Measurements from ENCODE around the gene PYGB.

Gene PYGB

DNA sequence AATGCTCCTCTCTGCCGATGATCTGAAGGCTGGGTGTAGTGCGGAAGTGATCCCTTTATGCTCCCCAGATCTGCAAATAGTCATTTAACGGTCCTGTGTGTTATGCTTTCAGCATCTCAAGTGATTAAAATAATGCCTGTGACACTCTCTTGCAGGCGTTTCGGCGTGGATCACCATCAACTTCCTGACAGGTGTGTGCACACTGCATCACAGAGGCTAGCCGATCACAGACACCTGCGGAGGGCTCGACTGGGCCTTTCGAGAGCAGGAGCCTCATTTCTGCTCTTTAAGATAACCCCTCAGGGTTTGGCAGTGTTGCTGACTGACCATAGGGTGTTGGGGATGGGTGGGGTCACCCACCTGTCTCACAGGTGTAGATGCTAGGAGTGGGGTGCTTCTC, 32.4 kb upstream of the PYGB start:
- no peak for DNase-seq (ENCODE audit: low read depth)
- H3K4me3 ChIP-seq (ENCODE audit: control insufficient read depth, low read depth, low read length) = no peak overlapping the region
- TF ChIP-seq, protein P1, sequence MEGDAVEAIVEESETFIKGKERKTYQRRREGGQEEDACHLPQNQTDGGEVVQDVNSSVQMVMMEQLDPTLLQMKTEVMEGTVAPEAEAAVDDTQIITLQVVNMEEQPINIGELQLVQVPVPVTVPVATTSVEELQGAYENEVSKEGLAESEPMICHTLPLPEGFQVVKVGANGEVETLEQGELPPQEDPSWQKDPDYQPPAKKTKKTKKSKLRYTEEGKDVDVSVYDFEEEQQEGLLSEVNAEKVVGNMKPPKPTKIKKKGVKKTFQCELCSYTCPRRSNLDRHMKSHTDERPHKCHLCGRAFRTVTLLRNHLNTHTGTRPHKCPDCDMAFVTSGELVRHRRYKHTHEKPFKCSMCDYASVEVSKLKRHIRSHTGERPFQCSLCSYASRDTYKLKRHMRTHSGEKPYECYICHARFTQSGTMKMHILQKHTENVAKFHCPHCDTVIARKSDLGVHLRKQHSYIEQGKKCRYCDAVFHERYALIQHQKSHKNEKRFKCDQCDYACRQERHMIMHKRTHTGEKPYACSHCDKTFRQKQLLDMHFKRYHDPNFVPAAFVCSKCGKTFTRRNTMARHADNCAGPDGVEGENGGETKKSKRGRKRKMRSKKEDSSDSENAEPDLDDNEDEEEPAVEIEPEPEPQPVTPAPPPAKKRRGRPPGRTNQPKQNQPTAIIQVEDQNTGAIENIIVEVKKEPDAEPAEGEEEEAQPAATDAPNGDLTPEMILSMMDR (conservative IDR thresholded peaks at IDR 0.05; ENCODE audit: control insufficient read depth, insufficient read depth, low read depth, low read length) = no peak

DNA sequence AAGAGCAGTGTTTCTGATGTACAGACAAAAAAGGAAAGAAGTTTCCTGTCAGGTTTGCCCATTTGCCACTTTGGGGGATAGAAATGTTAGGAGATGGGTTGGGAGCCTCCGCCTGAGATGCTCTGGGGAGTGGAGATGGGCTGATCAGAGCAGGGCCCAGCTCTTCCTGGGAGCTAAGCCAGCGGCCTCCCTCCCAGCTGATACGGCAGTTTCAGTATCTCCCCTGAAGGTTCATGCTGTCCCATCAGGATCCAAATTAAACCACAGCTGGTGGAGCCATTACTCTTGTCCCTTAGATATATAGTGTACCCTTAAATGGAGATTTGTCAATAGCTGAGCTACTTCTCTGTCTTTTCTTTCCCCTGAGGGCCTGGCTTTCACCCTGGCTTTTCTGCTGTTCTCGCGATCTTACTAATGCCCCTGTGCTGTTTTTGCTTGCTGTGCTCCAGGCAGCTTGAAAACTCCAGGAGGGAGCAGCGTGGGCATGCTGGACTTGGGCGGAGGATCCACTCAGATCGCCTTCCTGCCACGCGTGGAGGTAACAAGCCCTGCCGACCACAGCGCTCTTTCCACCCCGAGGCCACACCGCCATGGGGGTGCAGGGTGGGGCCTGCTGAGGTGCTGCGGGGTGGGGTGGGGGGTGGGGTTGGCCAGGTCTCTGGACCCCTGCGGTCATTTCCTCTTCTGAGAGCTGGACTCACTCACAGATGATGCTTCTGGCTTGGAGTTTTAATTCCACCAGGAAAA, 31.5 kb upstream of the PYGB start:
- DNase-seq (ENCODE audit: low read depth) = no peak
- H3K4me3 ChIP-seq (ENCODE audit: control insufficient read depth, low read depth, low read length) = no peak overlapping the region
- TF ChIP-seq, protein P1 (conservative IDR thresholded peaks at IDR 0.05; ENCODE audit: control insufficient read depth, insufficient read depth, low read depth, low read length) = no peak

DNA sequence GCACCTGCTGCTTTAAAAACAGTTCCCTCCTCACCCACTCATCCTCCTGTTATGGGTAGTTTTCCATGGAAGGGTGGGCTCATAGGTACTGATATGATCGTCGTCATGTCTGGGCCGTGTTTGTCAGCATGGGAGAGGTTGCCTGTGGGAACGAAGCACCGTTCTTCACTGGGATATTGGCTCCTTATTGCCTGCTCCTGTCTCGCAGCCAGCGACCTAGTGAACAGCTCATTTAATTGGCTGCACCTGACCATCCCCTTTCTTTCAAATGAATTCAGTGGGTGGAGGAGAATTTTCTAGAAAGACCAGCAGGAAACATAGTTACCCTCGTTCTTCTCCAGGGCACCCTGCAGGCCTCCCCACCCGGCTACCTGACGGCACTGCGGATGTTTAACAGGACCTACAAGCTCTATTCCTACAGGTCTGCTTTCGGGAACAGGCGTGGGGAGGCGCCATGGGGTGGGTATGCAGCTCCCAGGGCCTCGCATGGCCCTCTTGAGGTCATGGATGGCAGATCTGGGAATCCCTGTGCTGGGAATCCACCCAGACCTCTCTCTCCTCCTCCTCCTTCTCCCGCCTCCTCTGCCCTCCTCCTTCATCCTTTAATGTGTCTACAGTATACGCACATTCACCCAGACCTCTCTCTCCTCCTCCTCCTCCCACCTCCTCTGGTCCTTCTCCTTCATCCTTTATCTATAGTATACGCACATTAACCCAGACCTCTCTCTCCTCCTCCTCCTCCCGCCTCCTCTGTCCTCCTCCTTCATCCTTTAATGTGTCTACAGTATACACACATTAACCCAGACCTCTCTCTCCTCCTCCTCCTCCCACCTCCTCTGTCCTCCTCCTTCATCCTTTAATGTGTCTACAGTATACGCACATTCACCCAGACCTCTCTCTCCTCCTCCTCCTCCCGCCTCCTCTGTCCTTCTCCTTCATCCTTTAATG, 30.4 kb upstream of the PYGB start:
- H3K4me3 ChIP-seq (ENCODE audit: control insufficient read depth, low read depth, low read length) = no peak overlapping the region
- no peak for DNase-seq (ENCODE audit: low read depth)
- TF ChIP-seq, protein P1 (conservative IDR thresholded peaks at IDR 0.05; ENCODE audit: control insufficient read depth, insufficient read depth, low read depth, low read length) = no peak

DNA sequence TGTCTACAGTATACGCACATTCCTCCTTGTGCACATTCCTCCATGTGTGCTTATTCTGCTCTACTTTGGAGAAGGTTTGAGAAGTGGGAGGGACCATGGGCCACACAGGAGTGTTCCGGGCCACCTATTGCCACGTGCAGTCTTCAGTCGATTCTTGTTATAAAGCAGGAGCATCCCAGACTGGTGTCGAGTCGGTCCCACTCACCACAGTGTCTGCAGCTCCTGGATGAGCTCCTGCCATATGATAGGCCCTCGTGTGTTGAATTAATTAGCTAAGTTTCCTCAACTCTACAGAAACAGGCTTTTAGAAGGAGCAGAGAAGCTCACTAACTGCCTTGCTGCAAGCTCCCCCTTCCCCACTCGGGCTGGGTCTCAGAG, 29.8 kb upstream of the PYGB start:
- H3K4me3 ChIP-seq (ENCODE audit: control insufficient read depth, low read depth, low read length) = no peak overlapping the region
- TF ChIP-seq, protein P1 (conservative IDR thresholded peaks at IDR 0.05; ENCODE audit: control insufficient read depth, insufficient read depth, low read depth, low read length) = no peak
- DNase-seq (ENCODE audit: low read depth) = no peak

DNA sequence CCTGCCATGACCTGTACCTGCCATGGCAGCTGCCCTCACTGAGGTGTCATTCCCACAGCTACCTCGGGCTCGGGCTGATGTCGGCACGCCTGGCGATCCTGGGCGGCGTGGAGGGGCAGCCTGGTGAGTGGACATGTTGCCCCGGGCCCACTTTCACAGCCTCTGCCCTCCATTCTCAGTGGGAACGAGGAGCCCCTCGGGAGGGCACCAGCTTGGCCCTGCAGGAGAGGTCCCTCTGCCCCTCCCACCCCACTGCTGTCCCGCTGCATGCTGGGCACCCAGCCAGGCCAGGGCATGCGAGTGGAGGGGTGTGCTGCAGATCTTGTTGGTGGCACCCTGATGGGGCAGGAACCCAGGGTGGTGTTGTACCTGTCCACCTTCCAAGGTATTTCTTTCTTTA, 29.4 kb upstream of the PYGB start:
- H3K4me3 ChIP-seq (ENCODE audit: control insufficient read depth, low read depth, low read length) = no peak overlapping the region
- TF ChIP-seq, protein P1 (conservative IDR thresholded peaks at IDR 0.05; ENCODE audit: control insufficient read depth, insufficient read depth, low read depth, low read length) = no peak
- no peak for DNase-seq (ENCODE audit: low read depth)

DNA sequence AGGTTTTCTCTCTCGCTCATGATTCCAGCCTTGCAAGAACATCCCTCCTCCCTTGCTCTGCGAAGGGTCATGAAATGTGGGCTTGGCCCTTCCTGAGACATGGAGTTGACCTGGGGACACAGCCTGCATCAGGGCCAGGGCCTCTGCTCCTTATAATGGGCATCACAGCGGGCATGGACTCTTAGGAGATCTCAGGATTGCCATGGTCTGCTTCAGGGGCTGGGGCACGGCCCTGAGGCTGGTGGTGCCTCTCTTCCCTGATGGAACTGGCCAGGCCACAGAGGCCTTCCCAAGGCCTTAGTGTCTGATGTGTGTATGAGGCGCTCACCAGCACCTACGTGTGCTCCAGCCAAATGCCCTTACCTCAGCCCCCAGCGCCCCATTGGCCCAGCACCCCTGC, 28.5 kb upstream of the PYGB start:
- H3K4me3 ChIP-seq (ENCODE audit: control insufficient read depth, low read depth, low read length) = no peak overlapping the region
- TF ChIP-seq, protein P1 (conservative IDR thresholded peaks at IDR 0.05; ENCODE audit: control insufficient read depth, insufficient read depth, low read depth, low read length) = no peak
- DNase-seq (ENCODE audit: low read depth) = no peak

Data from fibroblast of mammary gland (primary cell).